HuH-7.5 (cell line): ENCODE data around the gene ARHGDIB.

ENCODE experiments used
- DNase-seq: peaks from one replicate; pipeline ENCODE4 v3.0.0; 2011; ENCODE audit warnings: low spot score

Gene ARHGDIB

DNA sequence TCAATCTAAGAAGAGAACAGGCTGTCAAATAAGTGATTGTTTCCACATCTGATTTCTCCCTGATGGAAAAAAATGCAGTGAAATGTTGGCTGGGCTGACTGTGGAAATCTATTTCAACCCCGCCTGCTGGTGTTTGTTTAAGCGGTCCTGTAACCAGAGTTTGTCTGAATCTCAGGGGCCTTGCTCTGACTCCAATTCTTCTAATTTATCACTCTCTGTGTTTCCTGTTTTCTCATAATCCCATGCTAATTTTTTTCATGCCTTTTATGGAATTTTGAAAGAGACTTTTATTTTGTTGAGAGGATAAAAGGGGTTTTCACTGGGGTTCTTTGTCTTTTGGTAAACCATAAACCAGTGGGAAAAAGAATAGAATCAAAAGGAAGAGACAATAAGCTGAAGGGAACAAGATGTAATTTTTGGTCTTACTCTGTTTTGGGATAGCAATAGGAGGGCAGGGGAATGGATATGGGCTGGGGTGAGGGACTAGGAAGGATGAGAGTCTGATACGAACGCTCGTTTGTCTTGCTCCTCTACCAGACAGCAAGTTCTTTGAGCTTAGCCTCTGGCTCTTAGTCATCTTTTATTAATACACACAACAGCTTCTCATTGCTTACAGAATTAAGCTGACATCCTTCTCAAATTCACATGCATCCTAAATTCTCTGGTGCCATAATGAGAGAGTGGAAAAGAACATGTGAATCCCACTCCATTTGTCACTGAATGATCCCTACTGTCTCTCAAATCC, 67.7 kb downstream of the ARHGDIB start:
- no peak for DNase-seq

DNA sequence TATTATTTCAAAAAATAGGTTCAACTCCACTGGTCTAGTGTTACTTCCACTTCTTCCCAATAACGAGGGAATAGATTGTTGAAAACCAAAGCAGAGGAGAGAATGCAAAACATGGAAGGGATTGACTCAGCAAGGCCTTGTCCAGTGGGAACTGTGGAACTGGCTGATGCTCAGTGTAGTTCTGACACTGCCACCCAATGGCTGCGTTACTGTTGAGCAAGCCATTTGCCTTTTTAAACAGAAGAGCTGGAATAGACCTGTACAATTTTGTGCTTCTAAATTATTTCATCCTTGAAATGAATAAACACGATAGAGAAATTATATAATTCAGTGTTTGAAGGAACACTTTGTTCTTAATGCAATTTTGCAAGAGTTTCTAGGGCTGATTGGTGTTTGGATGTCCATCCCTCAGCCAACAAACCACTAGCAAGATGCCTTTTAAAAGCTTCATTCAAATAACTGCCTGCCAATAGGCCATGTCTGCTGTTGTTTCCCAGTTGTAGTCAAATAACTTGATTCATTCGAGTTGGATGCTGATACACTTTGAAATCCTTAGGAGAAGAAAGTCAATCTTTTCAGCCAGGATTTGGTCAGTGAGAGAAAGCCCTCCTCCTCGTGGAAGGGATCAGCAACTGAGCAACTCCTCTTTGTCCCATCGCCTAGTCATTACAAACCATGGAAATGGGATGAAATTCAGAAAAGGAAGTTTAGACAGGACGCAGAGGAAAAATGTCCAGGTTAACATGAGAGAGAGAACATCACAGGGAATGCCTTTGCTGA, 68.5 kb downstream of the ARHGDIB start:
- DNase-seq, result no peak
